Measurements from ENCODE around the gene TCHH.
A peak's percentile ranks its signal among the peaks of the same experiment; 100 is the strongest.

Gene TCHH

DNA sequence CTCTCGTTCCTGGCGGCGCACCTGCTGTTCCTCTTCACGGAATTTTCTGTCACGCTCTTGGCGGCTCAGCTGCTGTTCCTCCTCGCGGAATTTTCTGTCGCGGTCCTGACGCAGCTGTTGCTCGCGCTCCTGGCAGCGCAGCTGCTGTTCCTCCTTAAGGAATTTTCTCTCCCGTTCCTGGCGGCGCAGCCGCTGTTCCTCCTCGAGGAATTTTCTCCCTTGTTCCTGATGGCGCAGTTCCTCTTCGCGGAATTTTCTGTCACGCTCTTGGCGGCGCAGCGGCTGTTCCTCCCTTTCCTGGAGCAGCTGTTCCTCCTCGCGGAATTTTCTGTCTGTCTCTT, 6.4 kb downstream of the TCHH start:
- ATAC-seq, result no peak
- TF ChIP-seq TOX (CRISPR knock-in tag; IDR thresholded peaks at IDR 0.05; ENCODE audit: borderline replicate concordance) (no peak), PATZ1 (CRISPR knock-in tag; IDR thresholded peaks at IDR 0.05; ENCODE audit: borderline replicate concordance) (no peak), GLIS3 (CRISPR knock-in tag; IDR thresholded peaks at IDR 0.05) (no peak), ISL1 (CRISPR knock-in tag; IDR thresholded peaks at IDR 0.05) (no peak), TCF4 (CRISPR knock-in tag; IDR thresholded peaks at IDR 0.05; ENCODE audit: borderline replicate concordance) (no peak), RARB (CRISPR knock-in tag; IDR thresholded peaks at IDR 0.05) (no peak), ZC3H10 (CRISPR knock-in tag; IDR thresholded peaks at IDR 0.05) (no peak), OSR1 (CRISPR knock-in tag; IDR thresholded peaks at IDR 0.05) (no peak)

DNA sequence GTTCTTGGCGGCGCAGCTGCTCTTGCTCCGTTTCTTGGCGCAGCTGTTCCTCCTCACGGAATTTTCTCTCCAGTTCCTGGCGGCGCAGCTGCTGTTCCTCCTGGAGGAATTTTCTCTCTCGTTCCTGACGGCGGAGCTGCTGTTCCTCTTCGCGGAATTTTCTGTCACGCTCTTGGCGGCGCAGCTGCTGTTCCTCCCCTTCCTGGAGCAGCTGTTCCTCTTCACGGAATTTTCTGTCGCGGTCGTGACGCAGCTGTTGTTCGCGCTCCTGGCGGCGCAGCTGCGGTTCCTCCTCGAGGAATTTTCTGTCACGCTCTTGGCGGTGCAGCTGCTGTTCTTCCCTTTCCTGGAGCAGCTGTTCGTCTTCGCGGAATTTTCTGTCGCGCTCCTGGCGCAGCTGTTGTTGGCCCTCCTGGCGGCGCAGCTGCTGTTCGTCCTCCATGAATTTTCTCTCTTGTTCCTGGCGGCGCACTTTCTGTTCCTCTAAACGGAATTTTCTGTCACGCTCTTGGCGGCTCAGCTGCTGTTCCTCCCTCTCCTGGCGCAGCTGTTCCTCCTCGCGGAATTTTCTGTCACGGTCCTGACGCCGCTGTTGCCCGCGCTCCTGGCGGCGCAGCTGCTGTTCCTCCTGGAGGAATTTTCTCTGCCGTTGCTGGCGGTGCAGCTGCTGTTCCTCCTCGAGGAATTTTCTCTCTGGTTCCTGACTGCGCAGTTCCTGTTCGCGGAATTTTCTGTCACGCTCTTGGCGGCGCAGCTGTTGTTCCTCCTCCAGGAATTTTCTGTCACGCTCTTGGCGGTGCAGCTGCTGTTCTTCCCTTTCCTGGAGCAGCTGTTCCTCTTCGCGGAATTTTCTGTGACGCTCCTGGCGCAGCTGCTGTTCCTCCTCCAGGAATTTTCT, 7.0 kb downstream of the TCHH start:
- ATAC-seq, result no peak
- TF ChIP-seq TOX (CRISPR knock-in tag; IDR thresholded peaks at IDR 0.05; ENCODE audit: borderline replicate concordance), result no peak

DNA sequence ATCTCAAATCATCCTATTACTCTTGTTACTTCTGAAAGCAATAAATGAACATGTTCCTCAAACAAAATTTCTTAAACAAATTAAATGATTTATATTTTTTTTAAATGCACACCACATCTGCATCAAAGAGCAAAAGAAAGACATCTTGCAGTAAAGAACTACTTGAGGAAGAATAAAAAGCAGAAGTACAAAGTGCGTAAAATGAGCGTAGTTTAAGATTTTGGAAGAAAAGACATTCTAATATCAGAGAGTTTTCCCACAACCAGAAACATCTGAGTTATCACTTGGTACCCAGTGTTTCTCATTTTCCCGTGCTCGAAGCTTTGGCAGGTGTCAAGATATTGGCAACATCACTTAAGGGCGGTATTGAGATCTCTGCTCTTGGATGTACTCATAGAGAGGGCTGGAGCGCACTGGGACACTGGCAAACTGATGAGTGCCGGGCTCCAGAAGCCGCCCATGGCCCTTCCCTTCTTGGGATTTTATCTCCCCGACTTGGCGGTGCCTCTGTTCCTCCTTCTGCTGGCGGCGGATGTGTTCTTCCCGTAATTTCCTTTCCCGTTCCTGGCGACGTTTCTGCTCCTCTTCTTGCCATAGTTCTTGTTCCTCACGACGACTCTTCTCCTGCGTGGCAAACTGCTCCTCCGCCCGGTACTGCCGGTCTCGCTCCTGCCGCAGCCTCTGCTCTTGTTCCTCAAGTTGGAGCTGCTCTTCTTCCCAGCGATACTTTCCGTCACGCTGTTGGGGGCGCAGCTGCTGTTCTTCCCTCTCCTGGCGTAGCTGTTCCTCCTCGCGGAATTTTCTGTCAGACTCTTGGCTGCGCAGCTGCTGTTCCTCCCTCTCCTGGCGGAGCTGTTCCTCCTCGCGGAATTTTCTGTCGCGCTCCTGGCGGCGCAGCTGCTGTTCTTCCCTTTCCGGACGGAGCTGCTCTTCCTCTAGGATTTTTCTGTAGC, 7.9 kb downstream of the TCHH start:
- peak; percentile 17 for ATAC-seq
- TF ChIP-seq PATZ1 (CRISPR knock-in tag; IDR thresholded peaks at IDR 0.05; ENCODE audit: borderline replicate concordance) (no peak), TCF4 (CRISPR knock-in tag; IDR thresholded peaks at IDR 0.05; ENCODE audit: borderline replicate concordance) (no peak), RARB (CRISPR knock-in tag; IDR thresholded peaks at IDR 0.05) (no peak), TOX (CRISPR knock-in tag; IDR thresholded peaks at IDR 0.05; ENCODE audit: borderline replicate concordance) (no peak)

GRCh38 chr1:152104854-152105253, 10.4 kb downstream of the TCHH start:
- ATAC-seq, result no peak
- no peak for TF ChIP-seq ZFP3 (CRISPR knock-in tag; IDR thresholded peaks at IDR 0.05)
- TF ChIP-seq SNAI2 (CRISPR knock-in tag; IDR thresholded peaks at IDR 0.05), result no peak
- no peak for TF ChIP-seq TCF4 (CRISPR knock-in tag; IDR thresholded peaks at IDR 0.05; ENCODE audit: borderline replicate concordance)
- TF ChIP-seq, protein P1, sequence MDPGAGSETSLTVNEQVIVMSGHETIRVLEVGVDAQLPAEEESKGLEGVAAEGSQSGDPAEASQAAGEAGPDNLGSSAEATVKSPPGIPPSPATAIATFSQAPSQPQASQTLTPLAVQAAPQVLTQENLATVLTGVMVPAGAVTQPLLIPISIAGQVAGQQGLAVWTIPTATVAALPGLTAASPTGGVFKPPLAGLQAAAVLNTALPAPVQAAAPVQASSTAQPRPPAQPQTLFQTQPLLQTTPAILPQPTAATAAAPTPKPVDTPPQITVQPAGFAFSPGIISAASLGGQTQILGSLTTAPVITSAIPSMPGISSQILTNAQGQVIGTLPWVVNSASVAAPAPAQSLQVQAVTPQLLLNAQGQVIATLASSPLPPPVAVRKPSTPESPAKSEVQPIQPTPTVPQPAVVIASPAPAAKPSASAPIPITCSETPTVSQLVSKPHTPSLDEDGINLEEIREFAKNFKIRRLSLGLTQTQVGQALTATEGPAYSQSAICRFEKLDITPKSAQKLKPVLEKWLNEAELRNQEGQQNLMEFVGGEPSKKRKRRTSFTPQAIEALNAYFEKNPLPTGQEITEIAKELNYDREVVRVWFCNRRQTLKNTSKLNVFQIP (CRISPR knock-in tag; IDR thresholded peaks at IDR 0.05; ENCODE audit: borderline replicate concordance, low read depth), result no peak

- ATAC-seq, result no peak
- TF ChIP-seq PPARA (CRISPR knock-in tag; IDR thresholded peaks at IDR 0.05; ENCODE audit: borderline replicate concordance) (no peak), CSRNP3 (CRISPR knock-in tag; IDR thresholded peaks at IDR 0.05) (no peak), ISL1 (CRISPR knock-in tag; IDR thresholded peaks at IDR 0.05) (no peak), OSR1 (CRISPR knock-in tag; IDR thresholded peaks at IDR 0.05) (no peak), ZNF8 (CRISPR knock-in tag; IDR thresholded peaks at IDR 0.05) (no peak), PATZ1 (CRISPR knock-in tag; IDR thresholded peaks at IDR 0.05; ENCODE audit: borderline replicate concordance) (no peak), ZNF70 (CRISPR knock-in tag; IDR thresholded peaks at IDR 0.05) (no peak), TOX (CRISPR knock-in tag; IDR thresholded peaks at IDR 0.05; ENCODE audit: borderline replicate concordance) (no peak), BACH2 (CRISPR knock-in tag; IDR thresholded peaks at IDR 0.05; ENCODE audit: borderline replicate concordance) (no peak), CSDC2 (CRISPR knock-in tag; IDR thresholded peaks at IDR 0.05) (no peak), ZFP3 (CRISPR knock-in tag; IDR thresholded peaks at IDR 0.05) (no peak)
- TF ChIP-seq, protein P1 (CRISPR knock-in tag; IDR thresholded peaks at IDR 0.05; ENCODE audit: borderline replicate concordance, low read depth), result no peak
- TF ChIP-seq, protein P2, sequence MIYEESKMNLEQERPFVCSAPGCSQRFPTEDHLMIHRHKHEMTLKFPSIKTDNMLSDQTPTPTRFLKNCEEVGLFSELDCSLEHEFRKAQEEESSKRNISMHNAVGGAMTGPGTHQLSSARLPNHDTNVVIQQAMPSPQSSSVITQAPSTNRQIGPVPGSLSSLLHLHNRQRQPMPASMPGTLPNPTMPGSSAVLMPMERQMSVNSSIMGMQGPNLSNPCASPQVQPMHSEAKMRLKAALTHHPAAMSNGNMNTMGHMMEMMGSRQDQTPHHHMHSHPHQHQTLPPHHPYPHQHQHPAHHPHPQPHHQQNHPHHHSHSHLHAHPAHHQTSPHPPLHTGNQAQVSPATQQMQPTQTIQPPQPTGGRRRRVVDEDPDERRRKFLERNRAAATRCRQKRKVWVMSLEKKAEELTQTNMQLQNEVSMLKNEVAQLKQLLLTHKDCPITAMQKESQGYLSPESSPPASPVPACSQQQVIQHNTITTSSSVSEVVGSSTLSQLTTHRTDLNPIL (CRISPR knock-in tag; IDR thresholded peaks at IDR 0.05; ENCODE audit: low read depth), result no peak
Measured at GRCh38 chr1:152096931-152097330, 18.3 kb downstream of the TCHH start.

Measured in SK-N-SH treated with all-trans-retinoic acid at 6 μM for 48 hours (cell line).